B cell (primary cell): ENCODE measurements around the gene COA5.

Experiments used
- EZH2 ChIP-seq: IDR thresholded peaks from 2 replicates; pipeline ENCODE4 v1.6.1; 2012; ENCODE audit warnings: borderline replicate concordance, low read depth, mild to moderate bottlenecking, moderate library complexity, low read length; ENCODE audit not compliant: insufficient read depth, poor library complexity, severe bottlenecking
- TF ChIP-seq, protein P1 (sequence below): fragments of 200-600 bp; IDR thresholded peaks from one replicate; pipeline ENCODE4 v1.8.0; 2022; ENCODE audit warnings: antibody characterized with exemption, mild to moderate bottlenecking

GRCh38 chr2:98554116-98554861 lies 54.0 kb downstream of the COA5 start:
- TF ChIP-seq, protein P1, sequence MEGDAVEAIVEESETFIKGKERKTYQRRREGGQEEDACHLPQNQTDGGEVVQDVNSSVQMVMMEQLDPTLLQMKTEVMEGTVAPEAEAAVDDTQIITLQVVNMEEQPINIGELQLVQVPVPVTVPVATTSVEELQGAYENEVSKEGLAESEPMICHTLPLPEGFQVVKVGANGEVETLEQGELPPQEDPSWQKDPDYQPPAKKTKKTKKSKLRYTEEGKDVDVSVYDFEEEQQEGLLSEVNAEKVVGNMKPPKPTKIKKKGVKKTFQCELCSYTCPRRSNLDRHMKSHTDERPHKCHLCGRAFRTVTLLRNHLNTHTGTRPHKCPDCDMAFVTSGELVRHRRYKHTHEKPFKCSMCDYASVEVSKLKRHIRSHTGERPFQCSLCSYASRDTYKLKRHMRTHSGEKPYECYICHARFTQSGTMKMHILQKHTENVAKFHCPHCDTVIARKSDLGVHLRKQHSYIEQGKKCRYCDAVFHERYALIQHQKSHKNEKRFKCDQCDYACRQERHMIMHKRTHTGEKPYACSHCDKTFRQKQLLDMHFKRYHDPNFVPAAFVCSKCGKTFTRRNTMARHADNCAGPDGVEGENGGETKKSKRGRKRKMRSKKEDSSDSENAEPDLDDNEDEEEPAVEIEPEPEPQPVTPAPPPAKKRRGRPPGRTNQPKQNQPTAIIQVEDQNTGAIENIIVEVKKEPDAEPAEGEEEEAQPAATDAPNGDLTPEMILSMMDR: no peak
- TF ChIP-seq EZH2: no peak
